HG02938 (cell line): ENCODE data around the gene PIBF1.
"Not testable (repeated sequence)": the region's sequence is repeated elsewhere in the genome, so short reads cannot be mapped to it uniquely, and the experiment has no call there.

Experiments
- ATAC-seq: cut with Tn5 transposase; IDR thresholded peaks from one replicate; pipeline ENCODE4 v1.9.1; 2021; ENCODE audit warnings: mild to moderate bottlenecking, moderate library complexity; ENCODE audit not compliant: unreplicated experiment

Gene PIBF1

GRCh38 chr13:72781451-72782439 lies at the start of gene PIBF1, which contains the start of gene DIS3:
Gene PIBF1, plus strand, starts transcription at chr13:72782133. Its CDS starts 1,337 bp downstream, at chr13:72783470.
Gene DIS3, minus strand, starts transcription at chr13:72781900. Its CDS starts 68 bp downstream, at chr13:72781832.
- peak; percentile 96 for ATAC-seq

- ATAC-seq, result no peak
Measured at GRCh38 chr13:72737033-72737432, 44.9 kb upstream of the PIBF1 start.

GRCh38 chr13:72740015-72740414 lies 41.9 kb upstream of the PIBF1 start:
- ATAC-seq, result no peak

- no peak for ATAC-seq
Measured at GRCh38 chr13:72745260-72745659, 36.7 kb upstream of the PIBF1 start.

- no peak for ATAC-seq
Measured at GRCh38 chr13:72751220-72751619, 30.7 kb upstream of the PIBF1 start.

- no peak for ATAC-seq
Measured at GRCh38 chr13:72754111-72754510, 27.8 kb upstream of the PIBF1 start.

GRCh38 chr13:72757792-72758535 lies 24.0 kb upstream of the PIBF1 start:
- no peak for ATAC-seq

- ATAC-seq, result no peak
Measured at GRCh38 chr13:72760189-72760588, 21.7 kb upstream of the PIBF1 start.

GRCh38 chr13:72763411-72763810 lies 18.5 kb upstream of the PIBF1 start:
- no peak for ATAC-seq

GRCh38 chr13:72774019-72774418 lies 7.9 kb upstream of the PIBF1 start:
- ATAC-seq, result no peak

GRCh38 chr13:72782717-72783116 lies 784 bp downstream of the PIBF1 start:
- no peak for ATAC-seq

- ATAC-seq, result not testable (repeated sequence)
Measured at GRCh38 chr13:72784679-72785078, 2.7 kb downstream of the PIBF1 start.

- ATAC-seq, result no peak
Measured at GRCh38 chr13:72788831-72789230, 6.9 kb downstream of the PIBF1 start.

- no peak for ATAC-seq
Measured at GRCh38 chr13:72792640-72793039, 10.7 kb downstream of the PIBF1 start.

- ATAC-seq, result no peak
Measured at GRCh38 chr13:72798817-72799216, 16.9 kb downstream of the PIBF1 start.

GRCh38 chr13:72804301-72804700 lies 22.4 kb downstream of the PIBF1 start:
- no peak for ATAC-seq

- ATAC-seq, result no peak
Measured at GRCh38 chr13:72805676-72806346, 23.9 kb downstream of the PIBF1 start.

GRCh38 chr13:72806514-72806913 lies 24.6 kb downstream of the PIBF1 start:
- ATAC-seq, result not testable (repeated sequence)

GRCh38 chr13:72808917-72809500 lies 27.1 kb downstream of the PIBF1 start:
- no peak for ATAC-seq

- ATAC-seq, result no peak
Measured at GRCh38 chr13:72820156-72820897, 38.4 kb downstream of the PIBF1 start.
